BE2C (cell line): Measurements from ENCODE around the gene TBC1D22A.

Experiments used
- DNase-seq: peaks from one replicate; pipeline ENCODE4 v3.0.0-alpha.2; 2020
- H3K27me3 ChIP-seq: fragments of 250-450 bp; sonication (Bioruptor Pico); 2 replicates; pipeline ENCODE4 v1.5.1; 2020; ENCODE audit warnings: mild to moderate bottlenecking
- H3K36me3 ChIP-seq: fragments of 250-450 bp; sonication (Bioruptor Pico); 2 replicates; pipeline ENCODE4 v1.5.1; 2020; ENCODE audit warnings: mild to moderate bottlenecking
- H3K4me1 ChIP-seq: fragments of 250-450 bp; sonication (Bioruptor Pico); 2 replicates; pipeline ENCODE4 v1.5.1; 2020
- H3K4me3 ChIP-seq: 2 replicates; pipeline ENCODE4 v1.5.1; 2011; ENCODE audit warnings: low read depth, low read length
- H3K9me3 ChIP-seq: fragments of 250-450 bp; sonication (Bioruptor Pico); 2 replicates; pipeline ENCODE4 v1.5.1; 2020
- CTCF ChIP-seq: IDR thresholded peaks from 2 replicates; pipeline ENCODE4 v1.5.1; 2012; ENCODE audit warnings: mild to moderate bottlenecking, low read depth, low read length

The TBC1D22A gene

GRCh38 chr22:46937939-46938338 lies 175.5 kb downstream of the TBC1D22A start:
- Histone ChIP-seq H3K36me3 (no peaks in the 10 kb centered on the region), H3K9me3 (no peaks in the 10 kb centered on the region), H3K27me3 (no peaks in the 10 kb centered on the region), H3K4me1 (peaks cover 12% of the 10 kb centered on the region; the same call in 1 of the 2 replicates), H3K4me3 (no peak overlapping the region)
- no peak for DNase-seq
- TF ChIP-seq CTCF: no peak

DNA sequence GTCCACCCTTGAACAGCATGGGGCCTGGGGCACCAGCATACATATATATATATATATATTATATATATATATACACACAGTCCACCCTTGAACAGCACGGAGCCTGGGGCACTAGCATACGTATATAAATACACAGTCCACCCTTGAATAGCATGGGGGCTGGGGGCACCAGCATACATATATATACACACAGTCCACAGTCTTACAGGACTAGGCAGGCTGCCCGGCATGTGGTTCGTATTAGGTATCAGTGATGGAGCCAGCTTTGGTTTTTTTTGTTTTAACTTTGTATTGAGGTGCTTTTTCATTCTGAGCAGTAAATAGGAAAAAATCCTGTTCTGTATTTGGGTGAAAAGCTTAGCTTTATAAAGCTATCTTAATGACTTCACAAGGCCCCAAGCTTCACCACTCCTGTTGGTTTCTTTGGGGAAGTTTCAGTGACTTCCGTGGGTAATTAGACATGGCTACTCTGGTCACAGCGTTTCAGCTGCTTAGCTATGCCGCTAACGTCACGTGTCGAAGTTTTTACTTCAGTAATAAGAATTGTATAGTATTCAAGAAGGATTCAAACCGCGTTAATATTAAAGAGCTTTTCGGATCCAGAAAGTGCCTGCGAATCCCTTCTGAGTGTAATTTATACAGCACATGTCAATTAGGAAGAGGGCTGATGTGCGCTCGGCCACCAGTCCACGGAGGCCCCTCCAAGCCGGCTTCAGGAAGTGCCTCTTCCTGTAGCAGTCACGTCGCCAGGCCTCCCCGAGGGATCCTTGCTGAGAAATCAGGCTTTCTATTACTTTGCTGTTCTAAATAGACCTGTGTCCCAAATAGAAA lies 179.7 kb downstream of the TBC1D22A start:
- Histone ChIP-seq H3K36me3 (0 out of 2 replicates have a peak, but pooled peaks cover 5% of the 10 kb centered on the region), H3K4me3 (peak overlapping the region; percentile 24), H3K27me3 (no peaks in the 10 kb centered on the region), H3K4me1 (peaks cover 5% of the 10 kb centered on the region; the same call in 1 of the 2 replicates), H3K9me3 (no peaks in the 10 kb centered on the region)
- no peak for DNase-seq
- TF ChIP-seq CTCF: no peak

GRCh38 chr22:46942799-46943785 lies 180.6 kb downstream of the TBC1D22A start:
- no peak for DNase-seq
- Histone ChIP-seq H3K9me3 (no peaks in the 10 kb centered on the region), H3K4me3 (no peak overlapping the region), H3K36me3 (0 out of 2 replicates have a peak, but pooled peaks cover 5% of the 10 kb centered on the region), H3K27me3 (no peaks in the 10 kb centered on the region), H3K4me1 (peaks cover 5% of the 10 kb centered on the region; the same call in 1 of the 2 replicates)
- no peak for TF ChIP-seq CTCF

GRCh38 chr22:46945481-46945880 lies 183.0 kb downstream of the TBC1D22A start:
- 0 out of 2 replicates have a peak, but pooled peaks cover 5% of the 10 kb centered on the region for H3K36me3 ChIP-seq
- DNase-seq: no peak
- H3K4me1 ChIP-seq: peaks cover 5% of the 10 kb centered on the region; the same call in 1 of the 2 replicates
- H3K27me3 ChIP-seq: no peaks in the 10 kb centered on the region
- no peak for TF ChIP-seq CTCF
- H3K9me3 ChIP-seq: no peaks in the 10 kb centered on the region
- H3K4me3 ChIP-seq: no peak overlapping the region

DNA sequence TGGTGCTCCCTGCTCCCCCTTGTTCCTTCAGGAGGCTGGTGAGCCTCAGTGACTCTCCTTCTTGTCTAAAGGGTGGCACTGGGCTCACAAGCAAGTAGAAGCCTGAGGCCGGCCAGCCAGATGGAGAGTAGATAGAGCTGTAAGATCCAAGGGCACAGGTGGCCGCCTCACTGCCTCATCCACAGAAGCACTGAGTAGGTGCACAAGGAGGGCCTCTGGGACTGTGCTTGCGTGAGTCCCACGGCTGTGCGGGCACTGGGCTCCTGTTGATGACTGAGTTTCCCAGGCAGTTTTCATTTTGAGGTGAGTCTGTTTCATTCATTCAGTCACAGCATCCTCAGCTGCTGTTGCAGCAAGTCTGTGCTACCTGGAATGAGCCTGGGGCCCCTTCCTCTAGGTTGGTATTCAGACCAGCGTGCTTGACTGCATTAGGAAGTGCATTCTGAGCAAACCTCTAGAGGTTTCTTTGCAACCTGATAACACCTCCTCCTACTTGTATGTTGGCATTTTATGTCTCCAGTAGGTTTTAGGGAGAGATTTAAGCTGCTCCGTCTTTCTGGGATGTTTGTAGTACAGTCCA lies 184.0 kb downstream of the TBC1D22A start:
- Histone ChIP-seq H3K9me3 (no peaks in the 10 kb centered on the region), H3K4me1 (peaks cover 5% of the 10 kb centered on the region; the same call in 1 of the 2 replicates), H3K4me3 (no peak overlapping the region), H3K36me3 (0 out of 2 replicates have a peak, but pooled peaks cover 5% of the 10 kb centered on the region), H3K27me3 (no peaks in the 10 kb centered on the region)
- no peak for DNase-seq
- no peak for TF ChIP-seq CTCF
